Measurements from ENCODE around the gene AVPR2. TPM values are rescaled to one million over a fixed set of nuclear protein-coding genes. Genes with fewer than 3 reads are reported as not detected.

The AVPR2 gene
- total RNA-seq, 1 experiment from 2014 or later: 3.2 TPM

DNA sequence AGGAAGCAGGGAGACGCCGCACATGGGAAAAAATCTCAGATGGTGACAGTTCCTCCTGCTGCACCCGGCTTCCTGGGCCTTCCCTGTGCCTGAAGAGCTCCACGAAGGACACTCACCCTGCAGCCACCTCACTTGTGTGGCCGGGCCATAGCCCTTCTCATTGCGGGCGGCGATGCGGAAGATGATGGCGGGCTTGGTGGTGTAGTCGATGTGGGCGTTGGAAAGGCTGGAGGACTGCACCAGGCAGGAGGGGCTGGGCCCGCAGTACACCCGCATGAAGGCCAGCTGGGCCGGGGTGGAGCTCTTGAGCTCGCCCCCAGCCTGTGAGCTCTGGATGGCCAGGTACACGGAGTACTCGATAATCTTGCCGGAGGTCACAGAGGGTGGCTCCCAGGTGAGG, 45.7 kb downstream of the AVPR2 start:
- Histone ChIP-seq H3K27me3 (ENCODE audit: insufficient read depth, low read depth) (no peaks in the 10 kb centered on the region), H3K27ac (no peak overlapping the region), H4K20me1 (ENCODE audit: insufficient read depth) (peaks cover 9% of the 10 kb centered on the region; the same call in 1 of the 2 replicates), H3K79me2 (ENCODE audit: low read depth) (no peaks in the 10 kb centered on the region), H3K4me3 (no peak overlapping the region), H2AFZ (no peak overlapping the region), H3K4me2 (no peak overlapping the region), H3K36me3 (ENCODE audit: low read depth) (no peaks in the 10 kb centered on the region), H3F3A (ENCODE audit: insufficient read depth, low read depth) (peaks cover 7% of the 10 kb centered on the region), H3K9me3 (ENCODE audit: insufficient read depth, low read depth) (no peaks in the 10 kb centered on the region), H3K9me2 (ENCODE audit: insufficient read depth) (no peaks in the 10 kb centered on the region), H3K4me1 (replicated peaks; ENCODE audit: insufficient read depth) (no peaks in the 10 kb centered on the region)
- CTCF ChIA-PET: interaction anchor here (0.6 to 0.9 kb wide), 3 partner anchors 21 to 271 kb away, joined by 3 to 4 read pairs (median 3); no protein-coding TSS in a partner anchor
- DNase-seq: no peak
- BruUV-seq (replicated peaks): no TSS peak
- TF ChIP-seq EZH2 (IDR thresholded peaks at IDR 0.05; ENCODE audit: low read depth): no peak
- TF ChIP-seq, protein P1, sequence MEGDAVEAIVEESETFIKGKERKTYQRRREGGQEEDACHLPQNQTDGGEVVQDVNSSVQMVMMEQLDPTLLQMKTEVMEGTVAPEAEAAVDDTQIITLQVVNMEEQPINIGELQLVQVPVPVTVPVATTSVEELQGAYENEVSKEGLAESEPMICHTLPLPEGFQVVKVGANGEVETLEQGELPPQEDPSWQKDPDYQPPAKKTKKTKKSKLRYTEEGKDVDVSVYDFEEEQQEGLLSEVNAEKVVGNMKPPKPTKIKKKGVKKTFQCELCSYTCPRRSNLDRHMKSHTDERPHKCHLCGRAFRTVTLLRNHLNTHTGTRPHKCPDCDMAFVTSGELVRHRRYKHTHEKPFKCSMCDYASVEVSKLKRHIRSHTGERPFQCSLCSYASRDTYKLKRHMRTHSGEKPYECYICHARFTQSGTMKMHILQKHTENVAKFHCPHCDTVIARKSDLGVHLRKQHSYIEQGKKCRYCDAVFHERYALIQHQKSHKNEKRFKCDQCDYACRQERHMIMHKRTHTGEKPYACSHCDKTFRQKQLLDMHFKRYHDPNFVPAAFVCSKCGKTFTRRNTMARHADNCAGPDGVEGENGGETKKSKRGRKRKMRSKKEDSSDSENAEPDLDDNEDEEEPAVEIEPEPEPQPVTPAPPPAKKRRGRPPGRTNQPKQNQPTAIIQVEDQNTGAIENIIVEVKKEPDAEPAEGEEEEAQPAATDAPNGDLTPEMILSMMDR (conservative IDR thresholded peaks at IDR 0.05): no peak
- POLR2A ChIA-PET (ENCODE audit: unreplicated experiment): interaction anchor here (0.6 to 0.7 kb wide), 3 partner anchors 142 to 378 kb away, joined by 3 to 6 read pairs (median 4); no protein-coding TSS in a partner anchor
- intact Hi-C loops (cut with micrococcal nuclease; ENCODE audit: unreplicated experiment): loop anchor here (5.0 kb wide), 1 partner anchor 243 kb away; no protein-coding TSS in a partner anchor

DNA sequence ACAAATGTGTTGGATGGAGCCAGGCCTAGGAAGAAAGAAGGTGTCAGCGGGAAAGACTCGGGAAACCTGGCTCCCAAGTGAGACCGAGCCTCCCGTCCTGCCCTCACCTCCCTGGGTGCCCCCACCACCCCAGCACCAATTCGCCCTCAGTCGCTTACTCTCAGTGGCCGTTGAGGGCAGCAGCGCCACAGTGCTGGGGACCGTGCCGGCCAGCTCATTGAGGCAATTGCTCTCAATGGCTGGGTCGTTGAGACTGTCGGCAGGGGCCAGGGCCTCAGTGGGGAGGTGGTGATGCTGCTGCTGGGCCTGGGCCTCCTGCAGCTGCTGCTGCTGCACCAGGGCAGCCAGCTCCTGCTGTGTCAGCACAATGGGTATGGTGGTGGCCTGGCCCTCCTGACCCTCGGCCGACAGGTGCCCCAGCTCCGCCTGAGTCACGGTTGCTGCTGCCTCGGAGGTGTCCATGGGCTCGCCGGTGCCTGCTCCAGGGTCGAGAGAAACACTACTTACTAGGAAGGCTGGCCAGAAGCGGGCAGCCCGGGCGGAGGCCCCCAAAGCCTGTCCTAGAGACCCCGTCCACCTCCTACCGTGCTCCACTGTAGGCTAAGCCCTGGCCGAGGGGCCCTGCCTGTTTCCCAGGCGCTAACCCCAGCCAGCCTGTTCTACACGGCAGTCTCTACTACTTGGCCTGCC, 47.4 kb downstream of the AVPR2 start:
- Histone ChIP-seq H3F3A (ENCODE audit: insufficient read depth, low read depth) (peaks cover 7% of the 10 kb centered on the region), H3K9me3 (ENCODE audit: insufficient read depth, low read depth) (no peaks in the 10 kb centered on the region), H3K4me1 (replicated peaks; ENCODE audit: insufficient read depth) (no peaks in the 10 kb centered on the region), H2AFZ (no peak overlapping the region), H3K36me3 (ENCODE audit: low read depth) (no peaks in the 10 kb centered on the region), H3K4me2 (no peak overlapping the region), H3K4me3 (no peak overlapping the region), H4K20me1 (ENCODE audit: insufficient read depth) (peaks cover 9% of the 10 kb centered on the region; the same call in 1 of the 2 replicates), H3K9me2 (ENCODE audit: insufficient read depth) (no peaks in the 10 kb centered on the region), H3K27me3 (ENCODE audit: insufficient read depth, low read depth) (no peaks in the 10 kb centered on the region), H3K79me2 (ENCODE audit: low read depth) (no peaks in the 10 kb centered on the region), H3K27ac (no peak overlapping the region)
- BruUV-seq (replicated peaks): no TSS peak
- intact Hi-C loops (cut with micrococcal nuclease; ENCODE audit: unreplicated experiment): loop anchor here (5.0 kb wide), 1 partner anchor 245 kb away; no protein-coding TSS in a partner anchor
- DNase-seq: no peak
- TF ChIP-seq, protein P1 (conservative IDR thresholded peaks at IDR 0.05): no peak
- no peak for TF ChIP-seq EZH2 (IDR thresholded peaks at IDR 0.05; ENCODE audit: low read depth)
- ChIA-PET CTCF (no interaction called here), POLR2A (ENCODE audit: unreplicated experiment) (no interaction called here)

DNA sequence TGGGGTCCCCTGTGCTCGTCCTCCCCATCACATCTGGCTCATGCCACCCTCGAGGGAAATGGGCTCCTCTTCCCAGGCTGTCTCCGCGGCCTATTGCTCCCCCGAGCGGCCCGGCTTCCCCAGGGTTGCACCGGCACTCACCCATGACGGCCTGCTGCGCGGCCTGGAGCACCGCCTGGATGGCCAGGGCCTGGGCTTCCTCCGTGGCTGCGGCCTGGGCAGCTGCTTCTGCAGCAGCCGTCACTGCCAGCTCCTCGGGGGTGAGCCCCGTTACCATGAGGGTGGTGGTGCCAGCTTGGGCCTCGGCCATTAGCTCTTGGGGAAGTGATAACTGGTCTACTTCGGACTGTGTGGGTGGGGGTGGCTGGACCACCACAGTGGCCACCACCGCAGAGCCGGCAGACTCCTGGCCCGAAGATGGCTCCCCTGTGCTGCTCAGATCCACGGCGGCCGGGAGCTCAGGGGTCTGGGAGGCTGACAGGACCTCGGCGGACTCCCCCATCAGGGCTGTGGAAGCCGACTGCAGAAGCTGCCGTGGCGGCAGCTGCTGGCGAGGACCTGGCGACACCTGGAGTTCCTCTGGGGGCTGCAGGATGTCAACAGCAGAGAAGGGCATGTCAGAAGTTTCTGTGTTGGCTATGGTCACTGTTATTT, 48.0 kb downstream of the AVPR2 start:
- Histone ChIP-seq H4K20me1 (ENCODE audit: insufficient read depth) (peaks cover 9% of the 10 kb centered on the region; the same call in 1 of the 2 replicates), H3F3A (ENCODE audit: insufficient read depth, low read depth) (peaks cover 6% of the 10 kb centered on the region), H3K4me2 (no peak overlapping the region), H3K4me3 (no peak overlapping the region), H3K27me3 (ENCODE audit: insufficient read depth, low read depth) (no peaks in the 10 kb centered on the region), H3K36me3 (ENCODE audit: low read depth) (no peaks in the 10 kb centered on the region), H3K4me1 (replicated peaks; ENCODE audit: insufficient read depth) (no peaks in the 10 kb centered on the region), H3K27ac (no peak overlapping the region), H3K9me3 (ENCODE audit: insufficient read depth, low read depth) (no peaks in the 10 kb centered on the region), H3K79me2 (ENCODE audit: low read depth) (no peaks in the 10 kb centered on the region), H2AFZ (no peak overlapping the region), H3K9me2 (ENCODE audit: insufficient read depth) (no peaks in the 10 kb centered on the region)
- DNase-seq: no peak
- CTCF ChIA-PET: no interaction called here
- no TSS peak for BruUV-seq (replicated peaks)
- POLR2A ChIA-PET (ENCODE audit: unreplicated experiment): no interaction called here
- TF ChIP-seq, protein P1 (conservative IDR thresholded peaks at IDR 0.05): no peak
- no peak for TF ChIP-seq EZH2 (IDR thresholded peaks at IDR 0.05; ENCODE audit: low read depth)
- intact Hi-C loops (cut with micrococcal nuclease; ENCODE audit: unreplicated experiment): loop anchor here (5.0 kb wide), 1 partner anchor 245 kb away; no protein-coding TSS in a partner anchor

All from PC-9 (cell line).